Embryonic facial prominence (tissue), 1 donor: Measurements from ENCODE around the gene MUC20.
"Not testable (repeated sequence)": the region's sequence is repeated elsewhere in the genome, so short reads cannot be mapped to it uniquely, and the experiment has no call there.

Source experiments
- DNase-seq: peaks from one replicate; pipeline ENCODE4 v3.0.0-alpha.2; 2016; ENCODE audit errors: extremely low spot score

The MUC20 gene

GRCh38 chr3:195731356-195731905 lies 10.7 kb downstream of the MUC20 start:
- DNase-seq, result no peak

GRCh38 chr3:195732940-195733339 lies 12.2 kb downstream of the MUC20 start:
- DNase-seq, result no peak

GRCh38 chr3:195735036-195735695 lies 14.4 kb downstream of the MUC20 start:
- DNase-seq, result no peak

- no peak for DNase-seq
Measured at GRCh38 chr3:195736866-195737490, 16.2 kb downstream of the MUC20 start.

GRCh38 chr3:195737782-195738181 lies 17.0 kb downstream of the MUC20 start:
- DNase-seq, result not testable (repeated sequence)

GRCh38 chr3:195738274-195739044 lies 17.7 kb downstream of the MUC20 start:
- DNase-seq, result no peak

- no peak for DNase-seq
Measured at GRCh38 chr3:195739561-195740111, 18.9 kb downstream of the MUC20 start.

GRCh38 chr3:195744437-195744836 lies 23.7 kb downstream of the MUC20 start:
- no peak for DNase-seq

- no peak for DNase-seq
Measured at GRCh38 chr3:195746346-195746745, 25.6 kb downstream of the MUC20 start.

GRCh38 chr3:195746751-195747150 lies 26.0 kb downstream of the MUC20 start:
- DNase-seq, result no peak

- DNase-seq, result no peak
Measured at GRCh38 chr3:195748661-195749060, 27.9 kb downstream of the MUC20 start.

GRCh38 chr3:195749101-195749500 lies 28.3 kb downstream of the MUC20 start:
- not testable (repeated sequence) for DNase-seq

GRCh38 chr3:195750797-195751520 lies 30.2 kb downstream of the MUC20 start:
- no peak for DNase-seq

- no peak for DNase-seq
Measured at GRCh38 chr3:195751560-195751959, 30.8 kb downstream of the MUC20 start.

GRCh38 chr3:195752066-195752465 lies 31.3 kb downstream of the MUC20 start:
- no peak for DNase-seq

GRCh38 chr3:195752546-195753331 lies 32.0 kb downstream of the MUC20 start:
- no peak for DNase-seq

- DNase-seq, result no peak
Measured at GRCh38 chr3:195753581-195753980, 32.8 kb downstream of the MUC20 start.

- DNase-seq, result no peak
Measured at GRCh38 chr3:195754141-195754540, 33.4 kb downstream of the MUC20 start.

GRCh38 chr3:195754906-195755305 lies 34.1 kb downstream of the MUC20 start:
- no peak for DNase-seq

GRCh38 chr3:195755391-195755790 lies 34.6 kb downstream of the MUC20 start:
- no peak for DNase-seq
